GM23248 (cell line): ENCODE measurements around the gene ADCY6.

Experiments used
- EZH2 ChIP-seq: fragments of 200-600 bp; sonication (generic); IDR thresholded peaks from 2 replicates; pipeline ENCODE4 v1.6.1; 2018; ENCODE audit warnings: antibody characterized with exemption, mild to moderate bottlenecking; ENCODE audit not compliant: insufficient read depth, poor library complexity, severe bottlenecking
- EZH2phosphoT487 ChIP-seq: fragments of 200-600 bp; sonication (generic); IDR thresholded peaks from 2 replicates; pipeline ENCODE4 v1.6.1; 2018; ENCODE audit warnings: antibody characterized with exemption, moderate library complexity, mild to moderate bottlenecking, low read depth; ENCODE audit not compliant: insufficient read depth

DNA sequence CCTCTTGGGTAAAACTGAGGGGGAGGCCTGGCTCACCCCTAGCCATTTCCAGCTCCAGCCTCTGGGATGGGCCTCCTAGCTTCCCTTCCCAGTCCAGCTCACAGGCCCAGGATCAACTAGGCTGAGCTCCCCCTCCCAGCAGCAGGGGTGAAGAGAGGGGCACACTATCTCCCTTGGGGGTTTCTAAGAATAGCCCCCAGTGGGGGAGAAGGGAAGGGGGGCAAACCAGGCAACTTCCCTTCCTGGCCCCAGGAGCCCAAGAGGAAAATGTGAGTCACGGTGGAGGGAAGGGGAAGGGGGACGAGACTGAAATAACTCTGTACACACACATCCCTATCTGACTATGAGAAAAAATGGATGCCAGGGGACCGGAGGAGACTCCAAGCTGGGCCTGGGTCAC is 9.0 kb downstream of the ADCY6 start:
- no peak for TF ChIP-seq EZH2
- TF ChIP-seq EZH2phosphoT487, result no peak
